ENCODE measurements around the gene SENP1.

Gene SENP1

DNA sequence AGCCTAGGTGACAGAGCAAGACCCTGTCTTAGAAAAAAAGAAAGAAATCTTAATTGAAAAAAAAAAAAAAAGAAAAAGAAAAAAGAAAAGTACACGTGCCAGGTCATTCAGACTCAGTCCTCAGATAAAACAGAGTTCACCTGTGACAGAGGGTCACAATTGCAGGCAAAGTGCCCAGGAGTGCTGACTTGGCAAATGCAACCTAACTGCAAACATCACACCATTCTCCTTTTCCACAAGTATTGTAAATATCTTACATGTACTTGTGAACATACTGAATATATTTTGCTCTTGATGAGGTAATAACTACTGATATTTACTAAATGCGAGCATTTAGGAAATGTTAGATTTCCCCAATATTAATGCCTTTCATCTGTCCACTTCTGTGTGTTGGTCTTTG, 92.6 kb downstream of the SENP1 start:
- H2AFZ ChIP-seq (ENCODE audit: low read depth): no peak overlapping the region
- no peak overlapping the region for H3K27ac ChIP-seq
- no peak overlapping the region for H3K9ac ChIP-seq
- TF ChIP-seq, protein P1, sequence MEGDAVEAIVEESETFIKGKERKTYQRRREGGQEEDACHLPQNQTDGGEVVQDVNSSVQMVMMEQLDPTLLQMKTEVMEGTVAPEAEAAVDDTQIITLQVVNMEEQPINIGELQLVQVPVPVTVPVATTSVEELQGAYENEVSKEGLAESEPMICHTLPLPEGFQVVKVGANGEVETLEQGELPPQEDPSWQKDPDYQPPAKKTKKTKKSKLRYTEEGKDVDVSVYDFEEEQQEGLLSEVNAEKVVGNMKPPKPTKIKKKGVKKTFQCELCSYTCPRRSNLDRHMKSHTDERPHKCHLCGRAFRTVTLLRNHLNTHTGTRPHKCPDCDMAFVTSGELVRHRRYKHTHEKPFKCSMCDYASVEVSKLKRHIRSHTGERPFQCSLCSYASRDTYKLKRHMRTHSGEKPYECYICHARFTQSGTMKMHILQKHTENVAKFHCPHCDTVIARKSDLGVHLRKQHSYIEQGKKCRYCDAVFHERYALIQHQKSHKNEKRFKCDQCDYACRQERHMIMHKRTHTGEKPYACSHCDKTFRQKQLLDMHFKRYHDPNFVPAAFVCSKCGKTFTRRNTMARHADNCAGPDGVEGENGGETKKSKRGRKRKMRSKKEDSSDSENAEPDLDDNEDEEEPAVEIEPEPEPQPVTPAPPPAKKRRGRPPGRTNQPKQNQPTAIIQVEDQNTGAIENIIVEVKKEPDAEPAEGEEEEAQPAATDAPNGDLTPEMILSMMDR (conservative IDR thresholded peaks at IDR 0.05; ENCODE audit: low read depth, low read length): no peak
- H3K27me3 ChIP-seq (ENCODE audit: insufficient read depth, low read depth): no peaks in the 10 kb centered on the region
- H3K4me1 ChIP-seq (ENCODE audit: low read depth, poor library complexity, severe bottlenecking): no peaks in the 10 kb centered on the region
- H3K4me2 ChIP-seq: no peak overlapping the region
- no peaks in the 10 kb centered on the region for H3K36me3 ChIP-seq (ENCODE audit: insufficient read depth)
- H3K4me3 ChIP-seq (IDR thresholded peaks at IDR 0.05; ENCODE audit: insufficient read depth, low read depth, low read length): no peak overlapping the region
- H4K20me1 ChIP-seq (ENCODE audit: insufficient read depth): no peaks in the 10 kb centered on the region
- H3K79me2 ChIP-seq (ENCODE audit: insufficient read depth, low read depth): no peaks in the 10 kb centered on the region

DNA sequence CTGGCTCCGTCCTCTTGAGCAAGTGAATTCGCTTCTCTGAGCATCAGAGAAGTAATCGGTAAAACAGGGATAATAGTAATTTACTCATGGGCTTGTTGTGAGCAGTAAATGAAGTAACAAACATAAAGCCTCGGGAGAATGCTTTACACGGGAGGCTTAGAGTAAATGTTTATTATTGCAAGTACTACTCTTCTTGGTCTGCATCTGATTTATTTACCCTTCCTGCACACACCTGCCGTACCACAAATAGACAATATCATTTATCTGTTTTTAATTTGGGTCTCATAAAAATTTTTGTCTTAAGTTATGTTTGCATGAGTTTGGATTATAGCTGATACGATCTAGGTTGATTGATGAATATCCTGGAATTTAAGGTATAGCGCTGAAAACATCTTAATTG, 93.8 kb downstream of the SENP1 start:
- Histone ChIP-seq H2AFZ (ENCODE audit: low read depth) (no peak overlapping the region), H3K27ac (no peak overlapping the region), H3K9ac (no peak overlapping the region), H3K27me3 (ENCODE audit: insufficient read depth, low read depth) (no peaks in the 10 kb centered on the region), H3K4me2 (no peak overlapping the region), H4K20me1 (ENCODE audit: insufficient read depth) (no peaks in the 10 kb centered on the region), H3K4me1 (ENCODE audit: low read depth, poor library complexity, severe bottlenecking) (no peaks in the 10 kb centered on the region), H3K36me3 (ENCODE audit: insufficient read depth) (no peaks in the 10 kb centered on the region), H3K4me3 (IDR thresholded peaks at IDR 0.05; ENCODE audit: insufficient read depth, low read depth, low read length) (no peak overlapping the region), H3K79me2 (ENCODE audit: insufficient read depth, low read depth) (no peaks in the 10 kb centered on the region)
- TF ChIP-seq, protein P1 (conservative IDR thresholded peaks at IDR 0.05; ENCODE audit: low read depth, low read length): no peak

DNA sequence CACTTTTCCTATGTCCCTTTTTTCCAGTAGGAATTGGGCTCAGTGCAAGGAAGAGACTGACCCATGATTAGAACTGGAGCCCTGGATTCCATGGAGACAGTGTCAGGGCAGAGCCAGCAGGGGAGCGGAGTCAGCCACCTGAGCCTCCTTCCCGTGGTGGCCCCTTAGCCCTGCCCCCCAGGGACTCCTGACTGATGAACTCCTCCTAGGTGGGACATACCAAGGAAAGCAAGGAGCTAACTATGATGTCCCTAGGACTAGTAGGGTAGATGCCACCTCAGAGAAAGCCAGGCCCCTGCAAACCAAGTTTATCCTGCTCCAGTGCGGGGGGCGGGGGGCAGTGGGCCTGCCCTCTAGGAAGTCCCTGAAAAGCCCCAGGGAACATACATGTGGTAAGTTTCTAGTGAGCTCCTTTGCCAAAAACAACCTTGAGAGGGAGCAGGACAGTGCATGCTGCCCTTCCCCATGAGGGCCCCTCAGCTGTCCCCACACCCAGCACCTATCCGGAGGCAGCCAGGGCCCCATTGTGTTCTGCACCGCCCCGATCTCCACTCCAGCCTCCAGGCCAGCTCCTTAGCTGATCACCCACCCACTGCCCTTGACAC, 95.4 kb downstream of the SENP1 start:
- Histone ChIP-seq H3K4me1 (ENCODE audit: low read depth, poor library complexity, severe bottlenecking) (no peaks in the 10 kb centered on the region), H2AFZ (ENCODE audit: low read depth) (no peak overlapping the region), H3K79me2 (ENCODE audit: insufficient read depth, low read depth) (no peaks in the 10 kb centered on the region), H4K20me1 (ENCODE audit: insufficient read depth) (no peaks in the 10 kb centered on the region), H3K4me3 (IDR thresholded peaks at IDR 0.05; ENCODE audit: insufficient read depth, low read depth, low read length) (no peak overlapping the region), H3K27me3 (ENCODE audit: insufficient read depth, low read depth) (no peaks in the 10 kb centered on the region), H3K36me3 (ENCODE audit: insufficient read depth) (no peaks in the 10 kb centered on the region), H3K27ac (no peak overlapping the region), H3K4me2 (no peak overlapping the region), H3K9ac (no peak overlapping the region)
- TF ChIP-seq, protein P1 (conservative IDR thresholded peaks at IDR 0.05; ENCODE audit: low read depth, low read length): no peak

DNA sequence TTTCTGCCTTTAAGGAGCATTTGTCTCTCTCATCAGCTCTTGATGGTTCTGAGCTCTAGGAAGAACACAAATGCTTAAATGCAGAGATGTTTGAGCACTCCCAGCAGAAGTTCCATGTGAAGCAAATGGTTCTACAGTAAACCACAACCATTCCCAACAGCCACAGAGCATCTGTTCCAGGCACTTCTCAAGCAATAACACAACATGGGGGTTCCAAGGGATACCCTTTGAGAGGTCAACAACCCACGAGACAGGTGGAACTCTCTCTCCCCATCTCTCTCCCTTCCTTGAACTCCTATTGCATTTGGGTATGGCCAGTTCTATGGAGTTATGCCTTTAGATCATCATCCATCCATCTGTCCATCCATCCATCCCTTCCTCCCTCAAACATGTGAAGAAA, 96.4 kb downstream of the SENP1 start:
- Histone ChIP-seq H3K4me1 (ENCODE audit: low read depth, poor library complexity, severe bottlenecking) (no peaks in the 10 kb centered on the region), H2AFZ (ENCODE audit: low read depth) (no peak overlapping the region), H3K27ac (no peak overlapping the region), H3K9ac (no peak overlapping the region), H3K79me2 (ENCODE audit: insufficient read depth, low read depth) (no peaks in the 10 kb centered on the region), H3K4me2 (no peak overlapping the region), H3K27me3 (ENCODE audit: insufficient read depth, low read depth) (no peaks in the 10 kb centered on the region), H3K4me3 (IDR thresholded peaks at IDR 0.05; ENCODE audit: insufficient read depth, low read depth, low read length) (no peak overlapping the region), H3K36me3 (ENCODE audit: insufficient read depth) (no peaks in the 10 kb centered on the region), H4K20me1 (ENCODE audit: insufficient read depth) (no peaks in the 10 kb centered on the region)
- TF ChIP-seq, protein P1 (conservative IDR thresholded peaks at IDR 0.05; ENCODE audit: low read depth, low read length): no peak
